Stomach smooth muscle (tissue), 2 donors: ENCODE measurements around the gene KIAA1755.

Experiments
- H3K27ac ChIP-seq: one replicate; pipeline ENCODE4 v1.7.0; 2013; ENCODE audit warnings: mild to moderate bottlenecking, low read length, inconsistent platforms
- H3K27me3 ChIP-seq, 2 donors: one replicate each; pipeline ENCODE4 v1.7.0; 2013; ENCODE audit warnings: low read length in 2 of 2; ENCODE audit not compliant: insufficient read depth in 2 of 2, control insufficient read depth in 1 of 2
- H3K36me3 ChIP-seq, 2 donors: one replicate each; pipeline ENCODE4 v1.7.0; 2013; ENCODE audit warnings: low read length in 2 of 2; ENCODE audit not compliant: control insufficient read depth in 2 of 2, insufficient read depth in 2 of 2
- H3K4me1 ChIP-seq: one replicate; pipeline ENCODE4 v1.7.0; 2013; ENCODE audit warnings: low read length; ENCODE audit not compliant: control insufficient read depth, insufficient read depth
- H3K4me3 ChIP-seq, 2 donors: one replicate each; pipeline ENCODE4 v1.7.0; 2013; ENCODE audit warnings: low read length in 2 of 2
- H3K9ac ChIP-seq, 2 donors: one replicate each; pipeline ENCODE4 v1.7.0; 2013; ENCODE audit warnings: low read length in 2 of 2, mild to moderate bottlenecking in 1 of 2
- H3K9me3 ChIP-seq, 2 donors: one replicate each; pipeline ENCODE4 v1.7.0; 2013; ENCODE audit warnings: low read length in 2 of 2; ENCODE audit not compliant: control insufficient read depth in 2 of 2
- donor health status: healthy.
- donor health status: Pancreatic carcinoma.

The KIAA1755 gene

GRCh38 chr20:38210741-38211140 is 49.8 kb downstream of the KIAA1755 start:
- H3K4me1 ChIP-seq, result peaks cover 14% of the 10 kb centered on the region
- no peaks in the 10 kb centered on the region for H3K27me3 ChIP-seq
- no peak overlapping the region for H3K9ac ChIP-seq
- no peak overlapping the region for H3K4me3 ChIP-seq
- H3K36me3 ChIP-seq, result no peaks in the 10 kb centered on the region
- H3K27ac ChIP-seq, result no peak overlapping the region
- no peaks in the 10 kb centered on the region for H3K9me3 ChIP-seq

DNA sequence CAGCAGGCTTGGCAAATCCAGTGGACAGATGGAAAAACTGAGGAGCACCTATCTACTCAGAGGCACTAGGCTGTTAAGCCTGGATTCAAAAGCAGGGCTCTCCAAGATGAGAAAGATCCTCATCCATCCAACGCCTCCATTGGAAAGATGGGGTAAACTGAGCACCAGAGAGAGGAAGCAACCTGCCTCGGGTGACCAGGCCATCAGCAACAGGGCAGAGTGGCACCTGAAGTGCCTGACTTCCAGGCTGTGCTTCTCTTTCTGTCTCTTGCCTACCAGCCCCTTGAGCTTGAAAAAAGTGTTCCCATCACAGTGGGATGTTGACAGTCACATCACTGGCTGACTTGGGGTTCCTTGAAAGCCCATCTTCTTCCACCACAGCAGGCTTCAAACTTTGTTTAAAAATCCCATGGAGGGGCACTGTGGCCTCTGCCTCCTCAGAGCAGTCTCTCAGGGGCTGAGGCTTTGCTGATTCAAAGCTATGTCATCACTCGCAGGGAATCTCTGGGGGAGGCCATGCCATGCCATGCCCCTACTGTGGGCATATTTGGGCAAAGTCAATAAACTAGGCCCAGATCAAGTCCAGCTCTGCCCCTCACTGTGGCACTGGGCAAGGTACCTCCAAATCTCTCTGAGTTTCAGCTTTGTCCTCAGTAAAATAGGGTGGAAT is 50.7 kb downstream of the KIAA1755 start:
- H3K27ac ChIP-seq, result no peak overlapping the region
- peaks cover 14% of the 10 kb centered on the region for H3K4me1 ChIP-seq
- no peak overlapping the region for H3K4me3 ChIP-seq
- H3K27me3 ChIP-seq, result no peaks in the 10 kb centered on the region
- H3K36me3 ChIP-seq, result no peaks in the 10 kb centered on the region
- no peak overlapping the region for H3K9ac ChIP-seq
- H3K9me3 ChIP-seq, result no peaks in the 10 kb centered on the region

GRCh38 chr20:38209054-38209675 is 51.4 kb downstream of the KIAA1755 start:
- peaks cover 14% of the 10 kb centered on the region for H3K4me1 ChIP-seq
- H3K4me3 ChIP-seq, result no peak overlapping the region
- H3K27me3 ChIP-seq, result no peaks in the 10 kb centered on the region
- H3K9me3 ChIP-seq, result no peaks in the 10 kb centered on the region
- no peak overlapping the region for H3K27ac ChIP-seq
- no peak overlapping the region for H3K9ac ChIP-seq
- H3K36me3 ChIP-seq, result no peaks in the 10 kb centered on the region

- H3K4me1 ChIP-seq, result peaks cover 14% of the 10 kb centered on the region
Observed at GRCh38 chr20:38208523-38208922, 52.0 kb downstream of the KIAA1755 start.

DNA sequence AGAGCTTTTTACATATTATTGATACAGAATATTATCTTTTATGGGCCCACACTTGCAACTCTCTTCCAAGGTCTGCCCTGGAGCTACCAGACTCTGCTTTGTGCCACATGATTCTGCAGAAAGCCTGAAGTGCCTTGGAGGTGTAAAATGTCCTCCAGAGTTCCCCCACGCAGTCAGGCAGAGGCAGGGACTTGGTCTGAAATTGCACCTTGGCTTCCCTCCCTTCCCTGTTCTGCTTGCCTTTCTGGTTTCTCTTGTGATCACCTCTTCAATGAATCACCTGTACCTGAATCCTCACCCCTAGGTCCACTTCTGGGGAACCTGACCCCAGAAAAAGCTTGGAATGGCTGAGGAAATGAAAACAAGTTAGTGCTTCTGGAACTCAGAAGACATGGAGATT is 52.4 kb downstream of the KIAA1755 start:
- no peak overlapping the region for H3K9ac ChIP-seq
- H3K27me3 ChIP-seq, result no peaks in the 10 kb centered on the region
- no peak overlapping the region for H3K4me3 ChIP-seq
- H3K4me1 ChIP-seq, result peaks cover 14% of the 10 kb centered on the region
- no peak overlapping the region for H3K27ac ChIP-seq
- H3K9me3 ChIP-seq, result no peaks in the 10 kb centered on the region
- no peaks in the 10 kb centered on the region for H3K36me3 ChIP-seq

More at GRCh38 chr20:38208523-38208922, 52.0 kb downstream of the KIAA1755 start:
- Histone ChIP-seq H3K27ac (no peak overlapping the region), H3K27me3 (no peaks in the 10 kb centered on the region), H3K4me3 (no peak overlapping the region), H3K9me3 (no peaks in the 10 kb centered on the region), H3K9ac (no peak overlapping the region), H3K36me3 (no peaks in the 10 kb centered on the region)

DNA sequence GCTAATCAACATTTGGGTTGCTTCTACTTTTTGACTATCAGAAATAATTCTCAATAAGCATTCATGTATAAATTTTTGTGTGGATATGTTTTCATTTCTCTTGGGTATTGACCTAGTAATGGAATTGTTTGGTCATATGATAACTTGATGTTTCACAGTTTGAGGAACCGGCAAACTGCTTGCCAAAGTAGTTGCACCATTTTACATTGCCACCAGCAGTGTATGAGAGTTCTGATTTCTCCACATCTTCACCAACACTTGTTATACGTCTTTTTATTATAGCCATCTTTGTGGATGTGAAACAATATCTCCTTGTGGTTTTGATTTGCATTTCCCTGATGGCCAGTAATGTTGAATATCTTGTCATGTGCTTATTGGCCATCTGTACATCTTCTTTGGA is 52.9 kb downstream of the KIAA1755 start:
- Histone ChIP-seq H3K9me3 (no peaks in the 10 kb centered on the region), H3K27me3 (no peaks in the 10 kb centered on the region), H3K4me3 (no peak overlapping the region), H3K27ac (no peak overlapping the region), H3K36me3 (no peaks in the 10 kb centered on the region), H3K4me1 (peaks cover 12% of the 10 kb centered on the region), H3K9ac (no peak overlapping the region)

DNA sequence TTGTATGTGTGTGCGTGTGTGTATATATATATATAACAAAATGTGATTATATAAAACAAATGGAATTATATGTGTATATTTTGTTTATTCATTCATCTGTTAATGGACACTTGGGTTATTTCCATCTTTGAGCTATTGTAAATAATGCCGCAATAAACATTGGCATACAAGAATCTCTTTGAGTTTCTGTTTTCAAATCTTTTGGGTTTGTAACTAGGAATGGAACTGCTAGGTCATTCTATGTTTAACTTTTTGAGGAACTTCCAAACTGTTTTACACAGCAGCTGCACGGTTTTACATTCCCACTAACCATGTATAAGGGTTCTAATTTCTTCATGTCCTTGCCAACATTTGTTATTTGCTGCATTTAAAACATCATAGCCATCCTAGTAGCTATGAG is 55.5 kb downstream of the KIAA1755 start:
- no peaks in the 10 kb centered on the region for H3K27me3 ChIP-seq
- H3K36me3 ChIP-seq, result no peaks in the 10 kb centered on the region
- H3K4me1 ChIP-seq, result peaks cover 3% of the 10 kb centered on the region
- H3K9ac ChIP-seq, result no peak overlapping the region
- no peak overlapping the region for H3K27ac ChIP-seq
- no peaks in the 10 kb centered on the region for H3K9me3 ChIP-seq
- H3K4me3 ChIP-seq, result no peak overlapping the region

GRCh38 chr20:38203981-38204357 is 56.6 kb downstream of the KIAA1755 start:
- no peak overlapping the region for H3K27ac ChIP-seq
- no peaks in the 10 kb centered on the region for H3K36me3 ChIP-seq
- peaks cover 1% of the 10 kb centered on the region for H3K4me1 ChIP-seq
- H3K9ac ChIP-seq, result no peak overlapping the region
- H3K4me3 ChIP-seq, result no peak overlapping the region
- H3K27me3 ChIP-seq, result no peaks in the 10 kb centered on the region
- H3K9me3 ChIP-seq, result no peaks in the 10 kb centered on the region

DNA sequence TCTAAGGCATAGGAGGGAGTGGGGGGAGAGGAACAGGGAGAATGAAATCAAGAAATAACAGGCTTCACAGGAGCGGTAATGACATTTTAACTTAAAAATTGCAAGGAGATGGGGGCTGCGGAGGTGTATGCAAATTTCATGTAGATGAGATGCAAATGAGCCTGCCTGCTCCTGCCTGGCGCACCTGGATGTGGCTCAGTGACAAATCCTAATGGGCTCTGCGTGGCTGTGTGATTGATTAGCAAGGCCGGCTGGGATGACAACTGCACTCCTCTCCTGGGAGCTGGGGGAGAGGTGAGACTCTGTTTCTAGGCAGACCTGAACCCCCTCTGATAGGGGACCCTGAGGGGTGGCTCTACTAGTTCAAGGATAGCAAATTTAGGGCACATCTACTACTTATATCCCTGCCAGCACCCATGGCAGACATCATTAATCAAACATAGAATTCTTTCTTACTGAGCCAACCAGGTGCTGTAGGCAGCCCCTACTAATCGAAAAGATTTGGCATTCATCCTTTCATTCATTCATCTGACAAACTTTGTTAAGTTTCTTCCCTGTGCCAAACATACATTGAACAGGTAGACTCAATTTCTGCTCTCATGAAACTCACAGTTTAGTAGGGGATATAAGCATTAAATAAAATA is 57.1 kb downstream of the KIAA1755 start:
- no peaks in the 10 kb centered on the region for H3K9me3 ChIP-seq
- H3K27me3 ChIP-seq, result no peaks in the 10 kb centered on the region
- no peak overlapping the region for H3K9ac ChIP-seq
- H3K36me3 ChIP-seq, result no peaks in the 10 kb centered on the region
- no peak overlapping the region for H3K27ac ChIP-seq
- no peak overlapping the region for H3K4me3 ChIP-seq
- no peaks in the 10 kb centered on the region for H3K4me1 ChIP-seq

- H3K27ac ChIP-seq, result no peak overlapping the region
- H3K4me1 ChIP-seq, result no peaks in the 10 kb centered on the region
- H3K9me3 ChIP-seq, result no peaks in the 10 kb centered on the region
- H3K9ac ChIP-seq, result no peak overlapping the region
- no peaks in the 10 kb centered on the region for H3K36me3 ChIP-seq
- H3K27me3 ChIP-seq, result no peaks in the 10 kb centered on the region
- H3K4me3 ChIP-seq, result no peak overlapping the region
Observed at GRCh38 chr20:38202982-38203293, 57.6 kb downstream of the KIAA1755 start.
